GM18508 (cell line): ENCODE data around the gene OSER1.

Experiments used
- ATAC-seq: cut with Tn5 transposase; IDR thresholded peaks from one replicate; pipeline ENCODE4 v1.9.1; 2021; ENCODE audit warnings: moderate number of reproducible peaks; ENCODE audit not compliant: insufficient read depth, unreplicated experiment

Gene OSER1

GRCh38 chr20:44181611-44182010 is 29.0 kb downstream of the OSER1 start:
- ATAC-seq, result no peak

GRCh38 chr20:44180814-44181213 is 29.8 kb downstream of the OSER1 start:
- ATAC-seq, result no peak

GRCh38 chr20:44176833-44177534 is 33.6 kb downstream of the OSER1 start:
- no peak for ATAC-seq

GRCh38 chr20:44174996-44175765 is 35.4 kb downstream of the OSER1 start:
- no peak for ATAC-seq

- ATAC-seq, result no peak
Measured at GRCh38 chr20:44173846-44174245, 36.7 kb downstream of the OSER1 start.

- no peak for ATAC-seq
Measured at GRCh38 chr20:44173116-44173515, 37.5 kb downstream of the OSER1 start.

- no peak for ATAC-seq
Measured at GRCh38 chr20:44172572-44172950, 38.0 kb downstream of the OSER1 start.

- no peak for ATAC-seq
Measured at GRCh38 chr20:44171775-44172571, 38.6 kb downstream of the OSER1 start.

- ATAC-seq, result no peak
Measured at GRCh38 chr20:44170816-44171410, 39.7 kb downstream of the OSER1 start.

- no peak for ATAC-seq
Measured at GRCh38 chr20:44167736-44168135, 42.8 kb downstream of the OSER1 start.

GRCh38 chr20:44166477-44166876 is 44.1 kb downstream of the OSER1 start:
- ATAC-seq, result no peak

- ATAC-seq, result no peak
Measured at GRCh38 chr20:44166008-44166407, 44.6 kb downstream of the OSER1 start.

- ATAC-seq, result no peak
Measured at GRCh38 chr20:44160133-44160532, 50.4 kb downstream of the OSER1 start.

GRCh38 chr20:44159711-44160110 is 50.9 kb downstream of the OSER1 start:
- no peak for ATAC-seq

GRCh38 chr20:44159125-44159524 is 51.4 kb downstream of the OSER1 start:
- ATAC-seq, result no peak

GRCh38 chr20:44157061-44157460 is 53.5 kb downstream of the OSER1 start:
- no peak for ATAC-seq

GRCh38 chr20:44154521-44155001 is 56.0 kb downstream of the OSER1 start:
- ATAC-seq, result no peak

- ATAC-seq, result no peak
Measured at GRCh38 chr20:44153636-44154043, 56.9 kb downstream of the OSER1 start.

GRCh38 chr20:44151621-44152416 is 58.8 kb downstream of the OSER1 start:
- ATAC-seq, result no peak

- ATAC-seq, result no peak
Measured at GRCh38 chr20:44146272-44146671, 64.3 kb downstream of the OSER1 start.
